Colon (tissue), 2 donors: Measurements from ENCODE around the gene MAN1C1.
A peak's percentile ranks its signal among the peaks of the same experiment; 100 is the strongest.
"Not testable (repeated sequence)": the region's sequence is repeated elsewhere in the genome, so short reads cannot be mapped to it uniquely, and the experiment has no call there.

ENCODE experiments used
- FAIRE-seq: peaks from 2 replicates; lab custom pipeline; 2012; peaks lifted over from hg19 to GRCh38; lab: Jason Lieb, UNC
- donor health status: control.
- donor health status: control.

Gene MAN1C1

DNA sequence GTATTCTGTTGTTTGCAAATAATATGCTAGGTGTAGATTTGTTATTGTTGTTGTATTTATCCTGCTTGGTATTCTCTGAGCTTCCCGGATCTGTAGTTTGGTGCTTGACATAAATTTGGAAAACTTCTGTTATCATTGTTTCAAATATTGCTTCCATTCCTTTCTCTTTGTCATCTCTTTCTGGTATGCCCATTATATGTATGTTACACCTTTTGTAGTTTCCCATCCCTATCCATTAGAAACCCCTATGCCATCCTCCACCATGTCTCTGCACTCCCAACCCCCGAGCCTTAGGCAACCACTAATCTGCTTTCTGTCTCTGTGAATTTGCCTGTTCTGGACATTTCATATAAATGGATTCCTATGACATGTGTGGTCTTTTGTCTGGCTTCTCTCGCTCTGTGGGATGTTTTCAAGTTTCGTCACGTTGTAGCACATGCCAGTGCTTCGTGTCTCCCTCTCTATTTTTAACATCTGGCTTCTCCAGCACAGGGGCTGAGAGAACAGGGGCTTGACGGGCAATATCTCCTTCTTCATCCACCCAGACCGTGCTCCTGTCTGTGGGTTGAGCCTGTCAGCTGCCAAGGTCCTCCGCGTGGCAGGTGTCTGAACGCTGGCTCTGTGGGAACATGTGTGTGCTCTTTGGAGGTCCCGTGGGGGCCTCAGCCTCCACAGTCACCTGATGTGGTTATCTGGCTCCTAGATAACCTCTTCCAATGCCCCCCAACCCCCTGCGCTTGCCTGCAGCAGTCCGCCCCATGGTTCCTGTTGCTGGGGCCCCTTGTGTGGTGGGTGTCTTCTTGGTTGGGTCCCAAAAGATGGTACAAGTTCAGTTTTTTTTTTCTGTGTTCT is 32.8 kb upstream of the MAN1C1 start:
- FAIRE-seq, result no peak

DNA sequence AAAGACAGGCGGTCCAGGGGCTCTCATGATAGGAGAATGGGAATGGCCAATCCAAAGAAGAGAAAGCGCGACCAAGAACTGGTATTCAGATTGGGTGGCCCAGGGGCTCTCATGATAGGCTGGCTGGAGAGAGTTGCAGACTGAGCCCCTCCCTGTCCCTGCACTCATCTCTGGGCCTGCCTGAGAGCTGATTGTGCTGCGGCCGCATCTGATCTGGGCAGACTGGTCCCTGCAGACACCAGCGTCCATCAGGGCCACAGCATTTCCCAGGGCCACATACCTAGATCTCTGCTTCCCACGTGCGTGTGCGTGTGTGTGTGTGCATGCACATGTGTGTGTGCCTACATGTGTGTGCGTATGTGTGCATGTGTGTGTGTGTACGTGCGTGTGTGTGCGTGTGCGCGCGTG is 30.4 kb upstream of the MAN1C1 start:
- FAIRE-seq, result no peak

DNA sequence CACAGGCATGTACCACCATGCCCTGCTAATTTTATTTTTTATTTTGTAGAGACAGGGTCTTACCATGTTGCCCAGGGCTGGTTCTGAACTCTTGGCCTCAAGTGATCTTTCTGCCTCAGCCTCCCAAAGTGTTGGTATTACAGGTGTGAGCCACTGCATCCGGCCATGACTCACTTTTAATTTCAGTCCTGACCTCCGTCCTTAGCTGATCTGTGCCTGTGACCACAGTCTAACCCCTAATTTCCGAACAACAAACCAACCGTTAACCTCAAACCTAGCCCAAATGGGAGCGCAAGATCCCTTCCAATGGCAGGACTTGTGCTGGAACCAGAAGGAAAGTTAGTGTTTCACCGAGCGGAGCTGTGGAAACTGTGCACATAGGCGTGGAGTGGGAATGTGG is 29.3 kb upstream of the MAN1C1 start:
- no peak for FAIRE-seq

DNA sequence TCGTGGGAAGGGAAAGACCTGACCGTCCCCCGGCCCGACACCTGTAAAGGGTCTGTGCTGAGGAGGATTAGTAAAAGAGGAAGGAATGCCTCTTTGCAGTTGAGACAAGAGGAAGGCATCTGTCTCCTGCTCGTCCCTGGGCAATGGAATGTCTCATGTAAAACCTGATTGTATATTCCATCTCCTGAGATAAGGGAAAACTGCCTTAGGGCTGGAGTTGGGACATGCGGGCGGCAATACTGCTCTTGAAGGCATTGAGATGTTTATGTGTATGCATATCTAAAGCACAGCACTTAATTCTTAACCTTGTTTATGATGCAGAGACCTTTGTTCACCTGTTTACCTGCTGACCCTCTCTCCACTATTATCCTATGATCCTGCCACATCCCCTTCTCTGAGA is 28.4 kb upstream of the MAN1C1 start:
- not testable (repeated sequence) for FAIRE-seq

DNA sequence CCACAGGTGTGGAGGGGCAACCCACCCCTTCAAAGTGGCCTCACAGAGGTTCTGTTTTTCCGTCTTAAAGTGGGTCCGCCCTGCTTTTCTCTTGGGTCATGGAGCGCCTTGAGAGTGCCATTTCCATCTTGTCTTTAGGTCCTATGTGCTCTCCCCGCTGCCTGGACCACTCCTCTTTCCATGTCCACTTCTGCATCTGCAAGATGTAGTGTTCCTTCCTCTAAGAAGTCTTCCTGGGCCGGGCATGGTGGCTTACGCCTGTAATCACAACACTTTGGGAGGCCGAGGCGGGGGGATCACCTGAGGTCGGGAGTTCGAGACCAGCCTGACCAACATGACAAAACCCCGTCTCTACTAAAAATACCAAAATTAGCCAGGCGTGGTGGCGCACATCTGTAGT is 27.8 kb upstream of the MAN1C1 start:
- FAIRE-seq, result not testable (repeated sequence)

DNA sequence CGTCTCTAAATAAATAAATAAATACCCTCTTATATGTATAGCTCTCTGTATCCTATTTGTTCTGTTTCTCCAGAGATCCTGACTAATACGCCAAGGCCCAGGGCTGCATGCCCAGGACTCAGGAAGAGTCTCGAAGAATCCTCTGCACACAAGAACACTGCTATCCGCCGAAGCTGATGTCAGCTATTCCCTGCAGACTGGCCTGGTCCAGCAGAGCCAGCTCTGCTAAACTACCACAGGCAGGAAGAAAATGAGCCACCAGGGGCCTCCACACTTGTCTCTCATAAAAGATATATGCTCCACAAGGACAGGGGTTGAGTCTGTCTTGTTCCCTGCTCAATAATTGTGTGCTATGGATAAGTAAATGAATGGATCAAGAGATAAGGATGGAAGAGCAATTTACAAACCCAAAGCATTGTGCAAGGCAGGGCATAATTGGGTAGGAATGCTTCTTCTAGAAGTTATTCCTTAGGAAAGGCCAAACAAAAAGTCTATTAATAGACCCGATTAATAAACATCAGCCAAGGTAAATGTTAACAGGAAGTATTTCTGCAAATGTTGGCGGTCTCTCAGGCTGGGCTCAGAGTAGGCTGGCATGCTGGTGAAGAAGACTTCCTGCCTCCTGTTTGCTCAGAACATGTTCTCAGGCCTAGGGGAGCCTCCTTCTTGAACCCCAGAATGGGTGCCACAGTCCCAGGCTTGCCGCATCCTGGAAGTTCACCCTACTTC is 26.3 kb upstream of the MAN1C1 start:
- no peak for FAIRE-seq

DNA sequence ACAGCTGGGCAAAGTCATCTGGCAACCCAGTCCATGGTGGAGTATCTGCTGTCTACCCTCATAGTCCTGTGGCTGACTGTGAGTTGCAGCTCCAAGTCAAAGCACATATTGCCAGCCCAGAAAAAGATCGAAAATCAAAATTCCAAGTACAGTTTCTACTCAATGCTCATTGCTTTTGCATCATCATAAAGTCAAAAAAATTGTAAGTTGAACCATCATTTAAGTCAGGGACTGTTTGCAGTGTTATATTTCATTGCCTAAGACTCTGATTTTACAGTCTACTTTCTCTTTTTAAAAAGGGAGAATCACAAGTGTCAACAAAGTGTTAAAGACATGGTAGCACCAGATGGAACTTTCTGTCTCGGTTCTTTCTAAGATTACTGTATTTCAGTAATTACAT is 22.7 kb upstream of the MAN1C1 start:
- FAIRE-seq, result no peak

DNA sequence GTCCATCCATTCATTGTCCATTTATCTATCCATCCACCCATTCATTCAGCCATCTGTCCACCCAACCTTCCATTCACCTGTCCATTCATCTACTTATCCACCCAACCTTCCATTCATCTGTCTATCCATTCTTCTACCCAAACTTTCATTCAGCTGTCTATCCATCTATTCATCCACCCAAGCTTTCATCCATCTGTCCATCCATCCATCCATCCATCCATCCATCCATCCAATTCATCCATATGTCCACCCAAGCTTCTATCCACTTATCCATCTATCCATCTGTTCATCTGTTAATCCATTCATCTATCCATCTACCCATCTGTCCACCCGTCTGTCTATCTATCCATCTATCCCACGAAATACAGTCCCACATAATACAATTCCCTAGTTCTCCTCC is 21.6 kb upstream of the MAN1C1 start:
- FAIRE-seq, result no peak

DNA sequence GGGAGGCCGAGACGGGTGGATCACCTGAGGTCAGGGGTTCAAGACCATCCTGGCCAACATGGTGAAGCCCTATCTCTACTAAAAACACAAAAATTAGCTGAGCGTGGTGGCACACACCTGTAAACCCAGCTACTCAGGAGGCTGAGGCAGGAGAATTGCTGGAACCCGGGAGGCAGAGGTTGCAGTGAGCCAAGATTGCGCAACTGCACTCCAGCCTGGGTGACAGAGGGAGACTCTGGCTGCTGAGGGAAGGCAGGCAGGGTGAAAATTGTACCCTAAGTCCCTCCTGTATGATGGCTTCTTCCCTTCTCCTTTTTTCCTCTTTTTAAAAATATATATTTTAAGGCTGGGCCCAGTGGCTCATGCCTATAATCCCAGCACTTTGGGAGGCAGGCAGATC is 19.9 kb upstream of the MAN1C1 start:
- FAIRE-seq, result not testable (repeated sequence)

DNA sequence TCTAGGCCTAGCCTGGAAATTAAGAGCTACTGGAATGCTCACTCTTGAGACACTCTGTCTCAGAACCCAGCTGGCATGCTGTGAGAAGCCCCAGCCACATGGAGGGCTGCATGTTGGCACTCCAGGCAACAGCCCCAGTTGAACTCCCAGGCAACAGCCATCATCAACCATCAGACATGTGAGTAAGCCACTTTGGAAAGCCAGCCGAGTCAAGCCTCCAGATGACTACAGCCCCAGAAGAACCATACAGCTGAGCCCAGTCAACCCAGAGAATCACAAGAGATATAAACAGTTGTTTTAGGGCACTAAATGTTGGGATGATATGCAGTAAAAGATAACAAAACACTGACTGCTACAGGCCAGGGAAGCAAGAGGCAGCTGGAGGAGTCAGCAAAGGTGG is 17.7 kb upstream of the MAN1C1 start:
- no peak for FAIRE-seq

DNA sequence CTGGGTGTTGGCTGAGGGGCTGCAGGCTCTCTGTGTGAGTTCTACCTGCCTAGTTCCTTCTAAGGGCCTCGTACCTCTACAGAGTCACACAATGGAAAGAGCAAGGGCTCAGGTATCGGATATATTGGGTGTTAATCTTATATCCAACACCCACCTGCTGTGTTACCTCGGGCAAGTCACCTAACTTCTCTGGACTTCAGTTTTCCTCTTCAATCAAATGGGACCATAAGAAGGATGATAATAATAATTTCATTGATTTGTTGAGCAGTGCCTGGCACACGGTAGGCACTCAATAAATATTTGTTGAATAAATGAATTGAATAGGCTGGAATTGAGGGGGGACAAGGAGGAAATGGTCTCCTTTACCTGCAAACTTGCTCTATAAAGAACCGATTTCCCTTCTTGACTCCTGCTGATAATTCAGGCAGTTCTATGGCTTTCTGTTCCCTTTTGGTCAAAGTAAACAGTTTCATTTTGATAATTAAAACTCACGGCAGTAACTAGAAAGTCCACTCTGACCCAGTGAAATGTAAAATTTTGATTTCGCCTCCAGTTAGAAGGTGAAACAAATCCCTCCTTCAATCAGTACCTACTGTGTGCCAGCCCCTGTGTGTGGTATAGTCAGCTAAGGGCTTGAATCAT is 16.5 kb upstream of the MAN1C1 start:
- FAIRE-seq, result no peak

DNA sequence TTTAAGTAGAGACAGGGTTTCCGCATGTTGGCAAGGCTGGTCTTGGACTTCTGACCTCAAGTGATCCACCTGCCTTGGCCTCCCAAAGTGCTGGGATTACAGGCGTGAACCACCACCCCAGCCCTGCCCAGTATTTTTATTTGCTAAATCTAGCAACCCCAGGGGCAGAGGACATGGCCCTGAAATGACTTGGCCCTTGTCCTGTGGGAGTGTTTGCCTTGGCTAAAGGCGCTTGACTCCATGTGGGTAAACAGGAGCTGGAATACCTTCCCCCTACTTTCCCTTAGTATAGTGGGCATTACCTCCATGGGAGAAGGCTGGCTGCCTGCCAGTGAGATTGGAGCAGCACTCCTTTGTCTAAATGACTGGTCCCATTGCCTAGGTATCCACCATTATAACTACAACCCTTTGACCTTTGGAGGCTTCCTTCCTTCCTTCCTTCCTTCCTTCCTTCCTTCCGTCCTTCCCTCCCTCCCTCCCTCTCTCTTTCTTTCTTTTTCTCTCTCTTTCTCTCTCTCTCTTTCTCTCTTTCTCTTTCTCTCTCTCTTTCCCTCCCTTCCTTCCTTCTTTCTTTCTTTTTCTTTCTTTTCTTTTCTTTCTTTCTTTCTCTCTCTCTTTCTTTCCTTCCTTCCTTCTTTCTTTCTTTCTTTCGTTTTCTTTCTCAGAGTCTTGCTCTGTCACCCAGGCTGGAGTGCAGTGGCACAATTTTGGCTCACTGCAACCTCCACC is 15.5 kb upstream of the MAN1C1 start:
- FAIRE-seq, result not testable (repeated sequence)

DNA sequence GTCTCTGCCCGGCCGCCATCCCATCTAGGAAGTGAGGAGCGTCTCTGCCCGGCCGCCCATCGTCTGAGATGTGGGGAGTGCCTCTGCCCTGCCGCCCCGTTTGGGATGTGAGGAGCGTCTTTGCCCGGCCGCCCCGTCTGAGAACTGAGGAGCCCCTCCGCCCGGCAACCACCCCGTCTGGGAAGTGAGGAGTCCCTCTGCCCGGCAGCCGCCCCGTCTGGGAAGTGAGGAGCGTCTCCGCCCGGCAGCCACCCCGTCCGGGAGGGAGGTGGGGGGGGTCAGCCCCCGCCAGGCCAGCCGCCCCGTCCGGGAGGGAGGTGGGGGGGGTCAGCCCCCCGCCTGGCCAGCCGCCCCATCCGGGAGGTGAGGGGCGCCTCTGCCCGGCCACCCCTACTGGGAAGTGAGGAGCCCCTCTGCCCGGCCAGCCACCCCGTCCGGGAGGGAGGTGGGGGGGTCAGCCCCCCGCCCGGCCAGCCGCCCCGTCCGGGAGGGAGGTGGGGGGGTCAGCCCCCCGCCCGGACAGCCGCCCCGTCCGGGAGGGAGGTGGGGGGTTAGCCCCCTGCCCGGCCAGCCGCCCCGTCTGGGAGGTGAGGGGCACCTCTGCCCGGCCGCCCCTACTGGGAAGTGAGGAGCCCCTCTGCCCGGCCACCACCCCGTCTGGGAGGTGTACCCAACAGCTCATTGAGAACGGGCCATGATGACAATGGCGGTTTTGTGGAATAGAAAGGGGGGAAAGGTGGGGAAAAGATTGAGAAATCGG is 12.6 kb upstream of the MAN1C1 start:
- FAIRE-seq, result not testable (repeated sequence)

DNA sequence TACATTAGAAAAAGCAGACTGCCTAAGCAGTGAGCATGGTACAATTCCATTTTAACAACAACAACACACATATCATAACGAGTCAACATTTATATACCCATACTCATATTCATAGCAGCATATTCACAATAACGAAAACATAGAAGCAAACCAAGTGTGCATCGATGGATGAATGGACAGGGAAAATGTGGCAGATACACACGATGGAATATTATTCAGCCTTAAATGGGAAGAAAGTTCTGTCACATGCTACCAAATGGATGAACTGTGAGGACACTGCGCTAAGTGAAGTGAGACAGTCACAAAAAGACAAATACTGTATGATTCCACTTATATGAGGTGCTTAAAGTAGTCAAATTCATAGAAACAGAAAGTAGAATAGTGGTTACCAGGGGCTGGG is 9.5 kb upstream of the MAN1C1 start:
- no peak for FAIRE-seq

DNA sequence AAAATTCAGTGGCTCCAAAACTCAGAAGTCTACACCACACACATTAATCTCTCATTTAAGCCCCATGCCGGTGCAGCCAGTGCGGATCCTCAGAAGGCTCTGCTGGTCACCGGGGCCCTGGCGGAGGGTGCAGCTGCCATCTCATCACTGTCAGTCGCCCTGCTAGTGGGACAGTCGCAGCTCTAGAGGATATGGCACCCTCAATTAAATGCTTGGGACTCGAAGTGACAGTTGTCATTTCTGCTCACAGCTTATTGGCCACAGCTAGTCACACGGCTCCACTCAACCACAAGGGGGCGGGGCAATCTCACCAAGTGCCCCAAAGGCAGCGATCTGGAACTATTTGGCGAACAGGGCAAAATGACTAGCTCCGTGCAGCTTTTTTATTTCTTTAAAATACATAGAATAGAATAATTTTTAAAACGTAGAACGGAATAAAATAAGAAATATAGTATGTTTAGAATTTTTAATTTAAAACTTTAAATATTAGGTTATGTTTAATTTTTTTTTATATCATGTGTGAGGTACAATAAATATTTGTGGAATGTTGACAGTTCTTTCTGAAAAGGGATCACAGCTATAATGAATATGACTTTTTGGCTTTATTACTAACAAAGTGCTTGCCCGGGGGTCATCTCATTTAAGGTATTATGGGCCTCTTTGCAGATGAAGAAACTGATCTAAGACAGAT is 8.0 kb upstream of the MAN1C1 start:
- FAIRE-seq, result peak; percentile 61

DNA sequence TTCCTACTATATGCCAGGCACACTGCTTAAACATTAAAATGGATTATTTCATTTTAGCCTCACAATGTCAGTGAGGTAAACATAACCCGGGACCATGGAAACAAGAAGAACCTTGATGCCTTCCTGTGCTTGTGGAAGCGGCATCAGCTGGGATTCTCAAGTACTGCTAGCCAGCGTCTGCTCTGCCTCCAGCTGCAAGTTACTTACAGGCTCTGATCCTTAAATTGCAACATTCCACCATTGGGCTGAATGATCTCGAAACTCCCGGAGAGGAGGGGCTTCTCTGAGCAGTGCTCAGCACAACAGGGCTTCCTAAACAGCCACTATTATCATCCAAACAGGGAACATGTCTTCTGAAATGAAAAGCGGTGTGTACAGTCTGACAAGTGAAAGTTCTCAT is 6.7 kb upstream of the MAN1C1 start:
- FAIRE-seq, result no peak

DNA sequence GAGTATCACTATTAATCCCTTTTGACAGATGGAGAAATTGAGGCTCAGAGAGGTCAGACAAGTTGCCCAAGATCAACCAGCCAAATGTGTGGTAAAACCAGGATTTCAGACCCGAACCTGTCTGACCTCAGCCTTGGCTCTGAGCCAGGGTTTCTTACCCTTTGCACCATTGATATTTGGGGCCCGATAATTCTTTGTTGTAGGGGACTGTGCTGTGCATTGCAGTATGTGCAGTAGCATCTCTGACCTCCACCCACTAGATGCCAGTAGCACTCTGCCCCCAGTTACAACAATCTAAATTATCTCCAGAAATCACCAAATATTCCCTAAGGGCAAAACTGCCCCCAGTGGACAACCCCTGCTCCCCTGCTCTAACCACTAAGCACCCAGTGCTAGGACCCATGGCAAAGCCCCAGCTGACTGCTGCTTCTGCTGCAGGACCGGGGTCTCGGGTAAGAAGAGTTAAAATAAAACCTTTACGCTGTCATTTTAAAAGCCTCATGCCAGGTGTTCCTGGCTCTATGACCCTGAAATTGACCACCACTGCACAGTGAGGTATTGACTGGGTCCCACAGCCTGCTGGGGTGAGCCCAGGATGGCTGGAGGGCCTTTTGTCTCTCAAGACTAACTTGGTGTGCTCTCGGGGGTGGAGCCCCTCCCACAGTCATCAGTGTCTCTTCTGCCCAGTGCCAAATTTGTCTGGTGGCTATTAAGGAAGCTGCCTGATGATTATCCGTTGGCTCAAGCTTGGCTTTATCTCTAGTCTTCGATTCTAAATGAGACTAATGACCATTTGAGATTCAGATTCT is 5.6 kb upstream of the MAN1C1 start:
- FAIRE-seq, result no peak

DNA sequence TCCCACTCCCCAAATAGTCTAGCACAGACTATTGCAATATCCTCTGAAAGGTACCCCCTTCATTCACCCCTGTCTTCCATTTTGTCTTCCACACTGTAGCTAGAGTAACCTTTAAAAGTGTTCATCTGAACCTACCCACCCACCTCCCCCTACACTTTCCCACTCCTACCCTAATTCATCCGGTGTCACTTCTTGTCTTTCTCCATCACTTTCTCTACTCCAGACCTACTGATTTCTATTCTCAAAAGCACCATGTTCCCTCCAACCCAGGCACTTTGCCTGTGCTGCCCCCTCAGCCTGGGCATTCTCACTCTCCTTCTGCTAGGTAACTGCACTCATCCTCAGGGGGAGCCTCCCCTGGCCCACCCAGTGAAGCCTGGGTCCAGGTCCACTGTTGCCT is 4.7 kb upstream of the MAN1C1 start:
- FAIRE-seq, result no peak

DNA sequence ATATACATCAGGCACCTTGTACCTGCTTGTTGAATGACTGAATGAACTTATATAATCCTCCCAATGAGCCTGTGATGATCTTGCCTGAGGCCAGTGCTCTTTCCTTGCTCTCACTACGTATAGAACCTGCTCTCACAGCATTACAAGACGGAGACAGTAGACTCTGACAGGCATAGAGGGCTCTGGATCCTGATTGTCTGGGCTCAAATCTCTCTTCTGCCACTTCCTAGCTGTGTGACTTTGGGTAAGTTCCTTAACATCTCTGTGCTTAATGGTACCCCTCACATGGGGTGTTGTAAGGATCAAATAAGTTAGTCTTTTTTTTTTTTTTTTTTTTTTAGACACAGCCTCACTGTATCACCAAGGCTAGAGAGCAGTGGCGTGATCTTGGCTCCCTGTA is 4.2 kb upstream of the MAN1C1 start:
- FAIRE-seq, result no peak

DNA sequence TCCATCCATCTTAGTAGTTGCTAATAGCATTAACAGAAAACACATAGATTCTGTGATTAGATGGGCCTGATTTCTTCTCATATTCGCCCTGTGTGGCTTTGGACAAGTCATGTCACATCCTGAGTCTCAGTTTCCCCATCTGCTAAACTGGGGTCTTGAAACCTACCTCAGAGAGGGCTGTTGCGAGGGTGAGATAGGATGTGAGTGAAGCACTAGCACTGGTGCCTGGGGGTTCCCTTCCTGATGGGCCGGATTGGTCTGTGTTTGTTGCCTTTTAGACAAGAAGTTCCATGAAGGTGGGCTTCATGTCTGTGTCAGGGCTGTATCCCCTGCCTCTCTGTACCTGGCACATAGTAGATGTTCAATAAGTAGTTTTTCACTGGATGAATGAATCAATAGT is 3.5 kb upstream of the MAN1C1 start:
- FAIRE-seq, result no peak
